Stimulated activated CD4-positive, alpha-beta T cell treated with anti-CD3 and anti-CD28 coated beads, Interleukin-15, amount 100 ng/mL, for 24 hours (primary cell): Measurements from ENCODE around the gene LILRB5.
"Not testable (repeated sequence)": the region's sequence is repeated elsewhere in the genome, so short reads cannot be mapped to it uniquely, and the experiment has no call there.

Experiments used
- DNase-seq: peaks from one replicate; pipeline ENCODE4 v3.0.0-alpha.2; 2020

Gene LILRB5

GRCh38 chr19:54257116-54257480 is at the start of gene LILRB5:
Gene LILRB5, minus strand, starts transcription at chr19:54257273. Its CDS starts 80 bp downstream, at chr19:54257193.
- DNase-seq, result no peak

- no peak for DNase-seq
These were observed 48.1 kb upstream of the LILRB5 start for GRCh38 chr19:54305141-54305540.

GRCh38 chr19:54302257-54302656 is 45.2 kb upstream of the LILRB5 start:
- DNase-seq, result no peak

DNA sequence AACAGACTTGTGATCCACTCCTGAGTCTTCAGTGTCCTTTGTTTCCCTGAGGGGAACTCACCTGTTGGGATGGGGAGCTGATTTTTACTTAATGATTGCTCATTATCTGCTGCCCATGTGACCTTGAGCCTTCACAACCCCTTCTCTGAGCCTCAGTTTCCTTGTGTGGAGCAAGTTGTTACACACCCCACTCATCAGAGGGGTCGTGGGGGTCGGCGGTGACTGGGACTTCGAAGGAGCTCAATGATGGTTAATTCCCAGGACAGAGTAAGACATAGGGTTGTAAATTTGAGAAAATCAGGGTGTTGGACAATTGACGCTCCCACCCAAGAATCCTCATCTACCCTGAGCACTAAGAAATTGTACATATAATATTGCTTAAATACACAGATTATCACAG is 42.4 kb upstream of the LILRB5 start:
- DNase-seq, result no peak

DNA sequence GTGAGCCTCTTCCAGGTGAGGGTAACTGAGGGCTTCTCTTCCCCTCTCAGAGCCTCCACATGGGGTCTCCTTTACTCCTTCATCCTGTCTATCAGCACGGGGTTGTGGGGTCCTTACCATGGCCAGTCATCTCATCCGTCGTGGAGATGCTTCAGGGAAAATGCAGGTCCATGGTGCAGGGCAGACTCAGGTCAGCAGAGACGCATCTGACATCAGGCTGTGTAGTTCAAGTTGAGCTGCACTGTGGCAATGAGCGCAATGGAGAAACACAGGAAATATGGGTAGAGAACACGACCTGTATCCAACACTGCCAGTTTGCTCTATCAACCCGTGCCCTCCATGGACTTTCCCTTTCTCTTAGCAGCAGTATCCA is 42.0 kb upstream of the LILRB5 start:
- no peak for DNase-seq

- DNase-seq, result no peak
These were observed 41.5 kb upstream of the LILRB5 start for GRCh38 chr19:54298357-54299125.

DNA sequence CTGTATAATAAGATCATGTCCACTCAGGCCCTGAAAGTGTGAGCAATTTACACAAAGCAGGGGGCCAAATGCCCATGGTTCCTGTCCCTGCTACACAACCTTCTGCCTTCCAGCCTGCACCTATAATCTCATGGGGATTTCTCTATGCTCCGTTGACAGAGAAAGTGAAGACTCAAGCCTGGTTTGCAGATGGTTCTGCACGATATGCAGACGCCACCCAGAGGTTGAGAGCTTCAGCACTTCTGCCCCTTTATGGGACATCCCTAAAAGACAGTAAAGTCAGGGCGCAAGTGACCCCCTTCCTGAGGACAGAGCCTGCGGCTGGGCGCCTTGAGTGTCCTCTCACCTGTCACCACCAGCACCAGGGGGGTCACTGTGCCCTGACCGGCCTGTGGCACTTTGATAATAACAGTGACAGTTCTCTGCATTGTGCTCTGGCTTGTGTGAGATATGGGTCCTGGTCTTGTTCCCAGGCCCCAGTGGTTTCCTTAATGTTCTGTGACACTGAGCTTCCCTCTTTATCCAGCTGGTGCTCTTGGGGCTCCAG is 40.8 kb upstream of the LILRB5 start:
- no peak for DNase-seq

DNA sequence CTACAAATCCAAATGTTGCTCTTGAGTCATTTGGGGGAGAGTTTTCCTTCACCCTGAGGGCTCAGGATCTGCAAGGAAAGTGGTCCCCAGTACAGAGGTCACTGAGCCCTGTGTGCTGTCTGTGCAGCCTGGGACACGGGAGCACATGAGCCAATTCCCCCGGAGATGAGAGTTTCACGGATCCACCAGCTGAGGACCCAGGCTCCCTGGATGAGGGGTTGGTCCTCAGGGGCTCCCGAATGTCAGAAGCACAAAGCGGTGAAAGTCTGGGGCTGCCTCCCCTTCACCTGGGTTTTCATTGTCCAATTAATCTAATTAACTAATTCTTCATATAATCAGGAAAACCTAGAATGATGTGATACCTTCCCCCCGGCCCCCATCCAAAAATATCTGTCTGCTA is 37.5 kb upstream of the LILRB5 start:
- DNase-seq, result no peak

- not testable (repeated sequence) for DNase-seq
These were observed 32.1 kb upstream of the LILRB5 start for GRCh38 chr19:54289160-54289559.

DNA sequence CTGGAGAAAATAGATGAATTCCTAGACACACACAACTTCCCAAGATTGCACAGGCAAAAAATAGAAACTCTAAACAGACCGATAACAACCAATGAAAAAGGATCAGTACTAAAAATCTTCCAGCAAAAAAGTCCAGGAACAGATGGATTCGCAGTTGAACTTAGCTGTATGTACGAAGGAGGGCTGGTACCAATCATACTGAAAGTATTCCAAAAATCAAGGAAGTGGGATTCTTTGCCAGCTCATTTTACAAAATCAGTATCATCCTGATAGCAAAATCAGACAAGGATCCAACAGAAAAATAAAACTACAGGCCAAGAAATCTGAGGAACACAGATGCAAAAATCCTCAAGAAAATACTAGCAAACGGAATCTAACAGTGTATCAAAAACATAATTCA is 30.4 kb upstream of the LILRB5 start:
- DNase-seq, result no peak

- DNase-seq, result not testable (repeated sequence)
These were observed 29.2 kb upstream of the LILRB5 start for GRCh38 chr19:54286283-54286682.

- not testable (repeated sequence) for DNase-seq
These were observed 28.5 kb upstream of the LILRB5 start for GRCh38 chr19:54285427-54286056.

DNA sequence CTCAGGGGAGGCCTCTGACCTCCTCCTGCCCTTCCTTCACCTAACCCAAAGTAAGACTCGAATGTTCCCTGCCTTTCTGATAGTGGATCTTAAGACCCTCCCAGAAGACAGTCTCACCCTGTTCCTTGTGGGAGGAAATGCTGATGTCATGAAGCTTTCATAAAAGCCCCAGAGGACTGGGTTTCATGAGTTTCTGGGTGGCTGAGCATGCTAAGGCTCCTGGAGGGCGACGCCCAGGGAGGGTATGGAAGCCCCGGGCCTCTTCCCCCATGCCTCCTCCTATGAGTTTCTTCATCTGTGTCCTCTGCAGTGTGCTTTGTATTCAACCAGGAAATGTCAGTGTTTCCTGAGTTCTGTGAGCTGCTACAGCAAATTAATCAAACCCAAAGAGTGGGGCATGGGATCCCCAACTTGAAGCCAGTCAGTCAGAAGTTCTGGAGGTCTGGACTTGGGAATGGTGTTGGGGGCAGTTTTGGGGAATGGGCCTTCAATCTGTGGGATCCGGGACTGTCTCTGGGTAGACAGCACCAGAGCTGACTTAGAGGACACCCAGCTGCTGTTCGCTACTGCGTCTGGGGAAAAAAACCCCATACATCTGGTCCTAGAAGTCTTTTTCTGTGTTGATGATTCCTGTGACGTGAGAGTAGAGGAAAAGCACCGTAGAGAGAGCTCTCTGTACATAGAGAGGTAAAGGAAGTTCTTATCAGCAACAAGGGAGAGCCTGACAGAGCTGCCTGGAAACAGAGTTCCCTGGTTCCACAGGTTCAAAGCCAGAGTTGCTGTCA is 25.8 kb upstream of the LILRB5 start:
- no peak for DNase-seq

DNA sequence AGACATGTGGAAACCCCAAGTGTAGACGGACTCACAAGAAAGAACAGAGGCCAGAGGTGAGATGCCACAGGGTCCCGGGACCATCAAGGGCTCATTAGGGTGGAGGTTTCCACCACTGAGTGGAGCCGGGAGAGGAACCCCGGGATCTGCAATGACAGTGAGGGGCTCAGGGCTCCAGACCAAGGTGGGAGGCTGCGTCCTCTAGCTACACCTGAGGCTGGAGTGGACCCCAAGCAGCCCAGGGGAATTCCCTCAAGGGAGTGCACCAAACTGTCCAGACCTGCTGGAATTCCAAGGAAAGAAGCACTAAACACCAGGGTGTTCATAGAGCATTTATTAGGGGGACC is 24.6 kb upstream of the LILRB5 start:
- DNase-seq, result not testable (repeated sequence)

- DNase-seq, result no peak
These were observed 24.1 kb upstream of the LILRB5 start, which contains the start of gene LILRB2 for GRCh38 chr19:54281007-54281728. Gene LILRB2, minus strand, starts transcription at chr19:54281110. Its CDS starts 614 bp downstream, at chr19:54280496.

GRCh38 chr19:54280441-54280840 is 23.4 kb upstream of the LILRB5 start:
- not testable (repeated sequence) for DNase-seq

- DNase-seq, result not testable (repeated sequence)
These were observed 23.0 kb upstream of the LILRB5 start for GRCh38 chr19:54280025-54280424.

- no peak for DNase-seq
These were observed 22.4 kb upstream of the LILRB5 start for GRCh38 chr19:54279406-54279962.

GRCh38 chr19:54278571-54279195 is 21.6 kb upstream of the LILRB5 start:
- DNase-seq, result not testable (repeated sequence)

DNA sequence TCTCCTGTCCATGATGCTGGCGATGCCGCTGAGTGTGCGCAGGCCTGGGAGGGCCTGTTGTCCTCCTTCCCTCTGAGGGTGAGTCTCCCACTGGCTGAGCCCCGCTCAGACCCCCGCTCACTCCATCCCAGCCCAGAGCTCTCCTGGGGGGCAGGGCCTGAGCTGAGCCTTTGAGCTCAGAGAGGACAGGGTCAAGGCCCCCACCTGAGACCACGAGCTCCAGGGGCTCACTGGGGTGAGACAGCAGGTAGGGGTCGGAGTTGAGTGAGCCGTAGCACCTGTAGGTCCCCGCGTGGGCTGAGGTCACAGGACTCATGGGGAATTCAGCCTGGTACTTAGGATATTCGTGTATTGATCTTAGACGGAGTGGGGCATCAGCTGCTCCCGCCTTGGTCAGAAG is 21.0 kb upstream of the LILRB5 start:
- not testable (repeated sequence) for DNase-seq

DNA sequence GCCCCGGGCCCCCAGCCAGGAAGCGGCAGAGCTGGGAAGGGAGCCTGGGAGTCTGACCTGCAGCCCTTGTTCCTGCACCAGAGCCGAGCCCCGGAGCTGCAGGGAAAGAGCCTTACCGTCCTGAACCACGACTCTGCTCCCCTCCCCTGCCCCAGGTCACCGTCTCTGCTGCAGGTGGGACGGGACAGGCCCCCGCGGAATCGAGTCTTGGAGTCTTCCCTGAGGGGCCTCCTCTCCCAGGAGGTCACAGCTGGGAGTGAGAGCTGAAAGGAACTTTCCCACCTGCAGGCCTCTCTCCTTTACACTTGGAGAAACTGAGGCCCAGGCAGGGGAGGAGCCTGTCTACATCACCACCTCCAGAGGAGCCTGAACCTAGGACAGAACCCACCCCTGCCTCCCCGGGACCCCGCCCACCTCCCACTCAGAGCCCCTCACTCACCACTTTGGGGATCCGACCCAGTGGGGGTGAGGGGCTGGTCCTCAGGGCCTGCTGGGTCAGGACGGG is 20.1 kb upstream of the LILRB5 start:
- DNase-seq, result not testable (repeated sequence)

DNA sequence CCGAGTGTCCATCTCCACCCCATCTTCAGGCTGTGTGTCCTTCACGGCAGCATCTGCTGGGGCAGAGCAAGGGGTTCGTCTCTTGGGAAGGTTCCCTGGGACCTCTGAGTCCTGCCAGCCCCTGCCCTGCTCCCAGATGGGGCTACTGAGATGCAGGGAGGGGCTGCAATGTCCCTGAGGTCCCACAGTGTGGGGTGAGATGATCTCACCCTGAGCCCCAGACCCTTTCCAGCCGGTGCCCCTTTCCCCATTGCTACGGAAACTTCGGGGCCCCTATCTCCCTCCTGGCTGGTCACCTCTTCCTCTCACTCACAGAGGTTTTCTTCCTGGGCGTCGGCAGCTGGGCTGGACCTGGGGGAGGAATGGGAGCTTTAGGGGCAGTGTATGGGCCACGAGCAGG is 18.9 kb upstream of the LILRB5 start:
- no peak for DNase-seq
